Measurements from ENCODE around the gene XYLB.
"Not testable (repeated sequence)": the region's sequence is repeated elsewhere in the genome, so short reads cannot be mapped to it uniquely, and the experiment has no call there.

Gene XYLB

DNA sequence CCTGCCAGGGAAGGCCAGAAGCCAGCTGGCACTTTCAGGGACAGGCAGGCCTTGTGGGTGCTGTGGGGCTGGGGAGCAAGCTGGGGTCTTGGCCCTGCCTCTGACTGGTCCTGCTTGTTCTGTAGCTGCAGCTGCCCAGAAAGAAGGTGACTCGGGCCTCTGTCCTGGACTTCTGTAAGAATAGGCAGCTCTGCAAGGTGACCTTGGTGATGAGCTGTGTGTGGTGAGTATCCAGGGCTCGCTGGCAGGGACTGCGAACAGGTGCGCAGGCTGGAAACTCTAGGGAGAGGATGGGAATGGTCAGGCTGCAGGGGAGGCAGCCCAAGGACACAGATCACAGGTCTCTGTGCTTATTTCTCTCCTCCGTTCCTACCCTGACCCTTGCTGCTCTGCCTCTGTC, 33.3 kb upstream of the XYLB start:
- H3K27ac ChIP-seq (ENCODE audit: low read length), result no peak overlapping the region
- no peaks in the 10 kb centered on the region for H3K9me3 ChIP-seq (ENCODE audit: control insufficient read depth, insufficient read depth, low read length)
- no peaks in the 10 kb centered on the region for H3K36me3 ChIP-seq (ENCODE audit: control insufficient read depth, insufficient read depth, low read length)
- H3K27me3 ChIP-seq (ENCODE audit: control insufficient read depth, insufficient read depth, low read length), result no peaks in the 10 kb centered on the region
- H3K4me1 ChIP-seq (ENCODE audit: control insufficient read depth, insufficient read depth, low read length), result peaks cover 3% of the 10 kb centered on the region
- WGBS (ENCODE audit: insufficient coverage, insufficient read length), result no CpG with 5 or more reads among the region's 5 CpGs
- H3K4me3 ChIP-seq (ENCODE audit: low read length), result no peak overlapping the region
- no peak for DNase-seq (ENCODE audit: low read depth, low spot score)

DNA sequence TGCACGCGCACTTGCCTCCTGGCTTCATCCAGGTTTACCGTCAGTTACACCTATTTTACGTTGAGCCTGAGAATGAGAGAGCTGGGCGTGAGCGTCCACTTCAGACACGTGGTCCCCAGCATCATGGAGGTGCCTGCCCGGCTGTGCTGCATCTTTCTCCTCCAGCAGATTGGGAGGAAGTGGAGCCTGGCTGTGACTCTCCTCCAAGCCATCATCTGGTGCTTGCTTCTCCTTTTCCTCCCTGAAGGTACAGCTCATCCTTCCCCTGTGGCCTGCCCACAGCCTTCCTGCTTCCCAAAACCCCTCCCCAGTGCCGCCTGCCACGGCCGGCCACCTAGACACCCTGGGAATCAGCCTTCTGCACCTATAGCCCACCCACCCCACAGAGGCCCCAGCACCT, 32.9 kb upstream of the XYLB start:
- no peaks in the 10 kb centered on the region for H3K9me3 ChIP-seq (ENCODE audit: control insufficient read depth, insufficient read depth, low read length)
- no CpG with 5 or more reads among the region's 11 CpGs for WGBS (ENCODE audit: insufficient coverage, insufficient read length)
- DNase-seq (ENCODE audit: low read depth, low spot score), result no peak

DNA sequence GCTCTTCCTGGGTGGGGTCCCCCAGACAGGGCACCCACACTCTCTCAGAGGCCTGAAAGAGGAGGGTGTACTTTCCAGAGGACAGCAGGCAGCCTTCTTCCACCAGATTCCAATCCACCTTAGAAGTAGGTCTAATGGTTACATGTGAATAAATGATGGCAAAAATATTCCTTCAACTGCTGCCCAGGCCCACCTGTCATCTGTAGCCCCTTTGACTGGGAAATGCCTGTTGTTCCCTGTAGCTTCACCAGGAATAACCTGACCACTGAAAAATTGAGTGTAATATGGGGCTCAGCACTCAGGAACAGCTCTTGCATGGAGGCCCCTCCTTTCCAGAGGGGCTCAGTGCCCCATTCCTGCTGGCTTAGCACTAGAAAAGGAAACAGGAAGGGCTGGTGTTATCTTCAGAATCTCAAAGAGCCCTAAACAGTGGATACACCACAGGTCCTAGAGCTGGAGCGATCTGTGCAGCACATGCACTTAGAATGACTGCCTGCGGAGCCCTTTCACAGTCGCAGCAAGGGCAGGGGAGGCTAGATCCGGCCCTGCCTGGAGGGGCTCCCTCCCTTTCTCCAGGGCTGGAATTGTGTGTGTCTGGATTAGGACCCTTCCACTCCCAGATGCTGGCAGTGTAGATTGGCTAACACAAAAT, 32.3 kb upstream of the XYLB start:
- no peak for DNase-seq (ENCODE audit: low read depth, low spot score)
- H3K27me3 ChIP-seq (ENCODE audit: control insufficient read depth, insufficient read depth, low read length), result no peaks in the 10 kb centered on the region
- H3K36me3 ChIP-seq (ENCODE audit: control insufficient read depth, insufficient read depth, low read length), result no peaks in the 10 kb centered on the region
- no peaks in the 10 kb centered on the region for H3K9me3 ChIP-seq (ENCODE audit: control insufficient read depth, insufficient read depth, low read length)
- WGBS (ENCODE audit: insufficient coverage, insufficient read length), result no CpG with 5 or more reads among the region's 4 CpGs
- peaks cover 3% of the 10 kb centered on the region for H3K4me1 ChIP-seq (ENCODE audit: control insufficient read depth, insufficient read depth, low read length)
- no peak overlapping the region for H3K27ac ChIP-seq (ENCODE audit: low read length)
- H3K4me3 ChIP-seq (ENCODE audit: low read length), result no peak overlapping the region

More for the DNA sequence above, 32.9 kb upstream of the XYLB start:
- no peak overlapping the region for H3K27ac ChIP-seq (ENCODE audit: low read length)
- H3K4me3 ChIP-seq (ENCODE audit: low read length), result no peak overlapping the region
- H3K27me3 ChIP-seq (ENCODE audit: control insufficient read depth, insufficient read depth, low read length), result no peaks in the 10 kb centered on the region
- H3K4me1 ChIP-seq (ENCODE audit: control insufficient read depth, insufficient read depth, low read length), result peaks cover 3% of the 10 kb centered on the region
- no peaks in the 10 kb centered on the region for H3K36me3 ChIP-seq (ENCODE audit: control insufficient read depth, insufficient read depth, low read length)

DNA sequence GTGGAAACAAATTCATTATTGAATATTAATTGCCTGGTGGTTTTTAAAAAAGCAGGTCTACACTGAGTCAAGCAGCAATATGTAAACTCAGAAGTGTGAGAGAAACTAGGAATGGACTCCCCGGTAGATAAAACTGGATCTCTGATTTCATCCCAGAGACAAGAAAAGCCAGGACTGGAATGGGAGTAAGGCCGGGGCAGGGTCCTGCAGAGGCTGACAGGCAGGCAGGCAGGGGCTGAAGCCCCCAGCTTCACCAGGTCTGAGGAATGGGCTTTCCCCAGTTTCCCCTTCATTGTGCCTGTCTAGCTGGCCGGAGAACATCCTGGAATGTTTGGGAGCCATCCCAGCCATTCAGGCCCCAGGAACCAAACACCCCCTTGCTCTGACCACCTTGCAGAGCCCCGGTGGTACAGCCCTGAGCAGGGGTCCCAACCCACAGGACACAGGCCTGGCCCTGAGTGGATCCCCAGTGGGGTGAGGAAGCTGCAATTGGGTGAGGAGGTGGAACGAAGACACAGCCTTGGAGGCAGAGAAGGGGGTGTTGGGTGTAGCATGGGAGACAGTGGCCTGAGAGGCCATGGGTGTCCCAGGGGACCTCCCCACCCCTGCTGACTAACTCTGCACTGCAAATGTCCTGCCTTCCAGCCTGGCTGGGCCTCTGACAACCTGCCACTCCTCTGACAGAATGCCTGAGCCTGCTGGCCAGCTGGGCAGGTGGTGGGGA, 31.7 kb upstream of the XYLB start:
- WGBS (ENCODE audit: insufficient coverage, insufficient read length), result no CpG with 5 or more reads among the region's 5 CpGs
- Histone ChIP-seq H3K4me1 (ENCODE audit: control insufficient read depth, insufficient read depth, low read length) (peaks cover 3% of the 10 kb centered on the region), H3K9me3 (ENCODE audit: control insufficient read depth, insufficient read depth, low read length) (no peaks in the 10 kb centered on the region), H3K27ac (ENCODE audit: low read length) (no peak overlapping the region), H3K36me3 (ENCODE audit: control insufficient read depth, insufficient read depth, low read length) (no peaks in the 10 kb centered on the region), H3K4me3 (ENCODE audit: low read length) (no peak overlapping the region), H3K27me3 (ENCODE audit: control insufficient read depth, insufficient read depth, low read length) (no peaks in the 10 kb centered on the region)
- no peak for DNase-seq (ENCODE audit: low read depth, low spot score)

DNA sequence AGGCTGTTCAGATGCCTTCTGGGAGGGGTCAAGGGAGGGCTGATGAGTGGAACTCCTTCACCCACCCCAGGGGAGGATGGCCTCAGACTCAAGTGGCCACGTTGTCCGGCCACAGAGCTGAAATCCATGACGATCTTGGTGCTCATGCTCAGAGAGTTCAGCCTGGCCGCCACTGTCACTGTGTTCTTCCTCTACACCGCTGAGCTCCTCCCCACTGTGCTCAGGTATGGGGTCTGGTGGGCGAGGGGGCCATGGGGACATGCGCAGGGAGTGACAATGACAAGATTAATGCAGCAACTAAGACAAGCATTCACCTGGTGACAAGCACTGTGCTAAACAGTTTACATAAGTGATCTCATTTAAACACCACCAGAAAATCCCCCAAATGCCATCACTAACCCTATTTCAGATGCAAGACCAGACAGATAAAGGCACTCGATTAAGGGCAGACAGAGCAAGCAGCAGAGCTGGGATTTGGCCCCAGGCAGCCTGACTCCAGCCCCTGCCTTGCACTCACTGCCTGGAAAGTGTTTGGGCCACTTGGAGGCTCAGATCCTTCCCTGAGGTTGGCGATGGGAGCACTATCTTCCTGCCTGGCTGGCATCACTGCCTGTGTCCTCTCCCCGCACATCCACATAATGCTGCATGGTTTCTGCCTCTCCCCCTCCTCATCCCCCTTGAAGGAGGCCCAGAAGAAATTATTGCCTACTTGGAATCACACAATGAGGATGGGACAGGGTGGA, 30.9 kb upstream of the XYLB start:
- Histone ChIP-seq H3K36me3 (ENCODE audit: control insufficient read depth, insufficient read depth, low read length) (no peaks in the 10 kb centered on the region), H3K4me3 (ENCODE audit: low read length) (no peak overlapping the region), H3K27ac (ENCODE audit: low read length) (no peak overlapping the region), H3K27me3 (ENCODE audit: control insufficient read depth, insufficient read depth, low read length) (no peaks in the 10 kb centered on the region), H3K4me1 (ENCODE audit: control insufficient read depth, insufficient read depth, low read length) (peaks cover 3% of the 10 kb centered on the region), H3K9me3 (ENCODE audit: control insufficient read depth, insufficient read depth, low read length) (no peaks in the 10 kb centered on the region)
- no CpG with 5 or more reads among the region's 10 CpGs for WGBS (ENCODE audit: insufficient coverage, insufficient read length)
- DNase-seq (ENCODE audit: low read depth, low spot score), result no peak

DNA sequence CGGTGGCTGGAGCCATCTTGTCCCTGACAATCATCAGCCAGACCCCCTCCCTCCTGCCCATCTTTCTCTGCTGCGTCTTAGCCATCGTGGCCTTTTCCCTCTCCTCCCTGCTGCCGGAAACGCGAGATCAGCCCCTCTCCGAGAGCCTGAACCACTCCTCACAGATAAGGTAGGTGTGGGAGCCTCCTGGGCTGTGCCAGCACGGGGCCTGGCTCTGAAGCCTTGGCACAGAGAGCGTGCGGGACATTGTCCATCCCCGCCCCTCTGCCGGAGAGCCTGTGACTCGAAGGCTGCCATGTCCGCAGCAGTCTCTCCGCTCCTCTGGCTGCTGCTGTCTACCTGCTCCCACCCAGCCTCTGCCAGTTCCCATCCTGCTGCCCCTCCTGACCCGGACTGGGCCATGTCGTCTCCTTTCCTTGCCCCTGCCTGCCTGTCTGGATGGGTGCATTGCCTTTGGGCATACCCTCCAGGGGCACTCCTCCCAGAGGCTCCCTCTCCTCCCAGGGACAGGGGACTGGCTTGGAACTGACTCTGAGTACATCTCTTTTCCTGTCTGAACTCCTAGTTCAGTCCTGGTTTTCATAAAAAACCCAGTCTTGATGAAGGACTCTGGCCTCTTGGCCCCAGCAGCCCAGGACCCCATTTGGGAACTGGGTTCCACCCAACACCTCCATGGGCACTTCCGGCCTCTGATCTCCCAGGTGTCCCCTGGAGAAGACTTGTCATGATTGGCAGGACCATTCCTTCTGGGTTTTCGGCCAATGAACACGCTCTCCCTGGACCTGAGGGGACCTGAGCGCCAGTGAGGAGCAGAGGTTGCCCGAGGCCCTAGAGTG, 30.0 kb upstream of the XYLB start:
- no CpG with 5 or more reads among the region's 22 CpGs for WGBS (ENCODE audit: insufficient coverage, insufficient read length)
- no peak overlapping the region for H3K27ac ChIP-seq (ENCODE audit: low read length)
- DNase-seq (ENCODE audit: low read depth, low spot score), result no peak
- H3K9me3 ChIP-seq (ENCODE audit: control insufficient read depth, insufficient read depth, low read length), result no peaks in the 10 kb centered on the region
- no peaks in the 10 kb centered on the region for H3K27me3 ChIP-seq (ENCODE audit: control insufficient read depth, insufficient read depth, low read length)
- H3K36me3 ChIP-seq (ENCODE audit: control insufficient read depth, insufficient read depth, low read length), result no peaks in the 10 kb centered on the region
- peaks cover 3% of the 10 kb centered on the region for H3K4me1 ChIP-seq (ENCODE audit: control insufficient read depth, insufficient read depth, low read length)
- no peak overlapping the region for H3K4me3 ChIP-seq (ENCODE audit: low read length)

DNA sequence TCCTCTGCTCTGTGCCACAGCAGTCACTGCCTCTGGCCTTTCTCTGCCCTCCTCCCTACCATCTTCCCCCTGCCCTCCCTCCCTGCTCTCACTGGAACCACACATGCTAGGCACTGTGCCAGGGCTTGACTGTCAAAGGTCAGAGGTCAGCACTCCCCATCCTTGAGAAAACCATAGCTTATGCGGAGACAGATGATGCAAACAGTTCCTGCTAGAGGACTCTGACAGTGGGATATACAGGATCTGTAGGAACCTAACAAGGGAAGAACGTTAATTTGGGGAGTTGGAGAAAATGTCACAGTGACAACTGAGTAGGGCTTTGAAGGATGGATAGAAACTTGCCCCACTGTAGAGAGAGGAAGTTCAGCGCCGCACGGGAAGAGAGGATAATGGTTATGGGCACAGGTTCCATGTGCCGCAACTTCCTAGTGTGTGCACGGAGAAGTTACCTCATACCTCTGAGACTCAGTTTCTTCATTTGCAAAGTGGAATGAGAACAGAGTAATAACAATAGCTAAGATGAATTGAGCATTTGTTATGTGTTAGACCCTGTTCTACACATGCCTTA, 29.3 kb upstream of the XYLB start:
- no peaks in the 10 kb centered on the region for H3K9me3 ChIP-seq (ENCODE audit: control insufficient read depth, insufficient read depth, low read length)
- no peaks in the 10 kb centered on the region for H3K36me3 ChIP-seq (ENCODE audit: control insufficient read depth, insufficient read depth, low read length)
- H3K4me3 ChIP-seq (ENCODE audit: low read length), result no peak overlapping the region
- no peaks in the 10 kb centered on the region for H3K27me3 ChIP-seq (ENCODE audit: control insufficient read depth, insufficient read depth, low read length)
- no peak for DNase-seq (ENCODE audit: low read depth, low spot score)
- peaks cover 3% of the 10 kb centered on the region for H3K4me1 ChIP-seq (ENCODE audit: control insufficient read depth, insufficient read depth, low read length)
- no peak overlapping the region for H3K27ac ChIP-seq (ENCODE audit: low read length)
- no CpG with 5 or more reads among the region's 7 CpGs for WGBS (ENCODE audit: insufficient coverage, insufficient read length)

DNA sequence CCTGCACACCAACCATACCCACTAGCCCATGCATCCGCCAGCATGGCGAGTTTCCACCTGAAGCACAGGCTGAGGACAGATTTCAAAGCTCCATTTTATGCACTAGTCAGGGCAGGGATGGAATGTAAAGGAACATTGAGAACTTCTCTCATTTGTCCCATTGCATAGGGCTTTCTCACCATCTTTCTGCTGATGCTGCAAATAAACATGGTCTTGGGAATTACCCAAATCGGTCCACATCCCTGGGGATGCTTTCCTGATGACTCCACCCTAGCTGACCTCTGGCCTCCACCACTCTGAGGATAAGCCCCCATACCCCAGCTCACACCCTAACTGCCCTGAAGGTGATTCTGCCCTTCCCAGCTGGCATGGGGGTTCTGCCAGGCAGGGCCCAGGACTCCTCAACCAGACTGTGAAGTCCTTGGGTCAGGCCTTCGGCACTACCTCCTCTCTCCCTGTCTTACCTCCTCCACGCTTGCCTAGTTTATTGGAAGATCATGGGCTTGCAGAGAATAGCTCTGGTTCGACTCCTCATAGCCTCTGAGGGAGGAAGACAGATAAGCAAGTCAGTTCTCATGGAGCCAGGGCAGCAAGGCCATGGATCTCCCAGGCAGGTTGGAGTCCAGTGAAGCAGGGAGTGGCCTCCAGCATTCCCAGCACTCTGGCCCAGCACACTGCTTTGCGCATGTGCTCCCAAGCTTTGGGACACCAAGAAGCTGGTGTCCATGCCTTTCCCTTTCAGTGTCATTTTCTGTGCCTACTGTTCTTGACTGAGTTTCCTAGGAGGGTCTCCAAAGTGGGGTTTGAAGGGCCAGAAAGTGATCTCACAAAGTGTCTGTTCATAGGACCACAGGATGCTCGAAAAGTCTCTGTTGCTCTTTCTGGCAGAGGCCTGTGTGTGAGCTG, 27.6 kb upstream of the XYLB start:
- Histone ChIP-seq H3K27me3 (ENCODE audit: control insufficient read depth, insufficient read depth, low read length) (no peaks in the 10 kb centered on the region), H3K27ac (ENCODE audit: low read length) (no peak overlapping the region), H3K36me3 (ENCODE audit: control insufficient read depth, insufficient read depth, low read length) (no peaks in the 10 kb centered on the region), H3K9me3 (ENCODE audit: control insufficient read depth, insufficient read depth, low read length) (no peaks in the 10 kb centered on the region), H3K4me3 (ENCODE audit: low read length) (no peak overlapping the region), H3K4me1 (ENCODE audit: control insufficient read depth, insufficient read depth, low read length) (peaks cover 3% of the 10 kb centered on the region)
- no CpG with 5 or more reads among the region's 8 CpGs for WGBS (ENCODE audit: insufficient coverage, insufficient read length)
- no peak for DNase-seq (ENCODE audit: low read depth, low spot score)

DNA sequence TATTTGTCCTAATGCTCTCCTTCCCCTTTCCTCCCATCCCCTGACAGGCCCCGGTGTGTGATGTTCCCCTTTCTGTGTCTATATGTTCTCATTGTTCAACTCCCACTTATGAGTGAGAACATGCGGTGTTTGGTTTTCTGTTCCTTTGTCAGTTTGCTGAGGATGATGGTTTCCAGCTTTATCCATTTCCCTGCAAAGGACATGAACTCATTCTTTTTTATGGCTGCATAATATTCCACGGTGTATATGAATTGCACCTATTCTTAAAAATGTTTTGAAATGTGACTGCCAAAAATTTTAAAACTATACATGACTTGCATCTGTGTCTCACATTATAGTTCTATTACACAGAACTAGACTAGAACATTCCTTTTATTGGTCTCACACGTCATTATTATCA, 25.9 kb upstream of the XYLB start:
- not testable (repeated sequence) for DNase-seq (ENCODE audit: low read depth, low spot score); H3K4me3 ChIP-seq (ENCODE audit: low read length); H3K9me3 ChIP-seq (ENCODE audit: control insufficient read depth, insufficient read depth, low read length); H3K27ac ChIP-seq (ENCODE audit: low read length); H3K4me1 ChIP-seq (ENCODE audit: control insufficient read depth, insufficient read depth, low read length); H3K36me3 ChIP-seq (ENCODE audit: control insufficient read depth, insufficient read depth, low read length); H3K27me3 ChIP-seq (ENCODE audit: control insufficient read depth, insufficient read depth, low read length)
- WGBS (ENCODE audit: insufficient coverage, insufficient read length), result no CpG with 5 or more reads among the region's 4 CpGs

Data from iPS DF 6.9 (cell line).